Loucy (cell line): ENCODE measurements around the gene ACY1.
A peak's percentile ranks its signal among the peaks of the same experiment; 100 is the strongest.

Experiments
- H2AFZ ChIP-seq: fragments of 200-600 bp; sonication (generic); 2 replicates; pipeline ENCODE4 v1.6.0; 2016; ENCODE audit warnings: antibody characterized with exemption, mild to moderate bottlenecking, low read length, moderate library complexity
- H3F3A ChIP-seq: fragments of 200-600 bp; 2 replicates; pipeline ENCODE4 v1.6.0; 2016; ENCODE audit warnings: antibody characterized with exemption, low read depth, mild to moderate bottlenecking
- H3K27me3 ChIP-seq: fragments of 200-600 bp; sonication (generic); 2 replicates; pipeline ENCODE4 v1.6.1; 2014; ENCODE audit warnings: low read length, mild to moderate bottlenecking; ENCODE audit not compliant: insufficient read depth, poor library complexity, severe bottlenecking
- H3K36me3 ChIP-seq: fragments of 200-600 bp; sonication (generic); 2 replicates; pipeline ENCODE4 v1.6.1; 2016; ENCODE audit warnings: low read length; ENCODE audit not compliant: insufficient read depth
- H3K4me1 ChIP-seq: fragments of 200-600 bp; sonication (generic); 2 replicates; pipeline ENCODE4 v1.5.1; 2014; ENCODE audit warnings: low read length, mild to moderate bottlenecking; ENCODE audit not compliant: insufficient read depth, poor library complexity, severe bottlenecking
- H3K4me2 ChIP-seq: fragments of 200-600 bp; sonication (generic); 2 replicates; pipeline ENCODE4 v1.6.0; 2014; ENCODE audit warnings: antibody characterized with exemption, low read length, low read depth, mild to moderate bottlenecking; ENCODE audit not compliant: poor library complexity, severe bottlenecking
- H3K4me3 ChIP-seq: fragments of 200-600 bp; sonication (generic); 2 replicates; pipeline ENCODE4 v1.5.1; 2014; ENCODE audit warnings: low read length, mild to moderate bottlenecking, mixed read lengths; ENCODE audit not compliant: poor library complexity, severe bottlenecking
- H3K79me2 ChIP-seq: fragments of 200-600 bp; sonication (generic); 2 replicates; pipeline ENCODE4 v1.6.1; 2014; ENCODE audit warnings: low read length; ENCODE audit not compliant: insufficient read depth
- H3K9ac ChIP-seq: fragments of 200-600 bp; sonication (generic); 2 replicates; pipeline ENCODE4 v1.6.0; 2014; ENCODE audit warnings: mild to moderate bottlenecking, low read depth, low read length, moderate library complexity; ENCODE audit not compliant: poor library complexity, severe bottlenecking
- H3K9me2 ChIP-seq: fragments of 200-600 bp; sonication (generic); replicated peaks from 2 replicates; pipeline ENCODE4 v1.6.1; 2016; ENCODE audit warnings: low read depth, low read length, mixed read lengths
- H3K9me3 ChIP-seq: fragments of 200-600 bp; sonication (generic); 2 replicates; pipeline ENCODE4 v1.6.1; 2014; ENCODE audit warnings: mild to moderate bottlenecking, antibody characterized with exemption, low read length, low read depth; ENCODE audit not compliant: insufficient read depth
- H4K20me1 ChIP-seq: fragments of 200-600 bp; sonication (generic); 2 replicates; pipeline ENCODE4 v1.6.0; 2014; ENCODE audit warnings: antibody characterized with exemption, low read length, mild to moderate bottlenecking; ENCODE audit not compliant: insufficient read depth, poor library complexity, severe bottlenecking
- EZH2phosphoT487 ChIP-seq: fragments of 200-600 bp; IDR thresholded peaks from 2 replicates; pipeline ENCODE4 v1.6.1; 2018; ENCODE audit warnings: antibody characterized with exemption, mild to moderate bottlenecking, moderate library complexity, borderline replicate concordance
- TF ChIP-seq, protein P1 (sequence below): fragments of 200-600 bp; sonication (generic); conservative IDR thresholded peaks from 2 replicates; pipeline ENCODE4 v1.5.1; 2014; ENCODE audit warnings: mild to moderate bottlenecking, antibody characterized with exemption, low read length

Gene ACY1

DNA sequence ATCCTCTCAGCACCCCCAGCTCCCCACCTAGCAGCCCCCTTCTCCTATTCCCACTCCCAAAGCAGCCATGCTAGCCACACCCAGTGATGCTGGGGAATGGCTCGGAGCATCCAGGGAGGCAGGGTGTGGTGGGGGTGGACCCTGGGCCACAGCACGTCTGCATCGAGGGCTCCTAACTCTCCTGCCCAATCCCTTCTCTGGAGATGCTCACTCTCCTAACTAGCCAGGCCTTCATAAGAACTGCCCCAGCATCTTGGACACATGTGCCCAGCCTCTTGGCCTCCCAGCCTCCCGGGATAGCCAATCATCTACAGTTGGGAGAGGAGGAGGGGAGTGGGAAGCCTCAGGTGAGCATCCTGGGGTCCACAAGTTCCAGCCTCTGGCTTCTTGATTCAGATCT is 18.8 kb upstream of the ACY1 start:
- Histone ChIP-seq H3K36me3 (no peaks in the 10 kb centered on the region), H3K9me2 (no peaks in the 10 kb centered on the region), H2AFZ (no peak overlapping the region), H4K20me1 (no peaks in the 10 kb centered on the region), H3K9ac (no peak overlapping the region), H3K4me3 (no peak overlapping the region), H3K4me1 (peaks cover 26% of the 10 kb centered on the region), H3K4me2 (no peak overlapping the region), H3K79me2 (peaks cover 5% of the 10 kb centered on the region; the same call in 1 of the 2 replicates), H3K9me3 (no peaks in the 10 kb centered on the region), H3F3A (0 out of 2 replicates have a peak, but pooled peaks cover 2% of the 10 kb centered on the region), H3K27me3 (no peaks in the 10 kb centered on the region)
- TF ChIP-seq, protein P1, sequence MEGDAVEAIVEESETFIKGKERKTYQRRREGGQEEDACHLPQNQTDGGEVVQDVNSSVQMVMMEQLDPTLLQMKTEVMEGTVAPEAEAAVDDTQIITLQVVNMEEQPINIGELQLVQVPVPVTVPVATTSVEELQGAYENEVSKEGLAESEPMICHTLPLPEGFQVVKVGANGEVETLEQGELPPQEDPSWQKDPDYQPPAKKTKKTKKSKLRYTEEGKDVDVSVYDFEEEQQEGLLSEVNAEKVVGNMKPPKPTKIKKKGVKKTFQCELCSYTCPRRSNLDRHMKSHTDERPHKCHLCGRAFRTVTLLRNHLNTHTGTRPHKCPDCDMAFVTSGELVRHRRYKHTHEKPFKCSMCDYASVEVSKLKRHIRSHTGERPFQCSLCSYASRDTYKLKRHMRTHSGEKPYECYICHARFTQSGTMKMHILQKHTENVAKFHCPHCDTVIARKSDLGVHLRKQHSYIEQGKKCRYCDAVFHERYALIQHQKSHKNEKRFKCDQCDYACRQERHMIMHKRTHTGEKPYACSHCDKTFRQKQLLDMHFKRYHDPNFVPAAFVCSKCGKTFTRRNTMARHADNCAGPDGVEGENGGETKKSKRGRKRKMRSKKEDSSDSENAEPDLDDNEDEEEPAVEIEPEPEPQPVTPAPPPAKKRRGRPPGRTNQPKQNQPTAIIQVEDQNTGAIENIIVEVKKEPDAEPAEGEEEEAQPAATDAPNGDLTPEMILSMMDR = no peak
- TF ChIP-seq EZH2phosphoT487 = no peak

DNA sequence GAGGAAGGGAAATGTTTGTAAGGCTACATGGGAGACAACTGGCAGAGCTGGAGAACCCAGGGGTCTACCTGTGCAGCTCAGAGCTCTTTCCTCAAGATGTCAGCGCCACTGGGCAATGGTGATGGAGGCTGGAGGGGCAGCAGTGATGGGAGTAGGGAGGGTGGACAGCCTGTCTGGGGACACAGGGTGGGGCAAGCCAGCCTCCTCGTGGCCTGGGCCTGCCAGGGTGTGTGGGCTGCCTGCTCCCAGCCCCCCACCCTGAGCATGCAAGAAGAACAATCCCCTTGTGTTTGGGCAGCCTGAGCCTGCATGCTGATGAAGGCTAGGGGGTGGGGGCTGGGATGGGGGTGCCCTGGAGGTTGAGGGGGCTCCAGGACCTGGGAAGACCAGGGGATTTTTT is 17.3 kb upstream of the ACY1 start:
- peak overlapping the region; percentile 92 for H3K4me2 ChIP-seq
- H4K20me1 ChIP-seq = no peaks in the 10 kb centered on the region
- H3K4me1 ChIP-seq = peaks cover 27% of the 10 kb centered on the region
- H3K9ac ChIP-seq = no peak overlapping the region
- H3K9me2 ChIP-seq = no peaks in the 10 kb centered on the region
- no peaks in the 10 kb centered on the region for H3K27me3 ChIP-seq
- no peaks in the 10 kb centered on the region for H3K9me3 ChIP-seq
- no peak overlapping the region for H2AFZ ChIP-seq
- H3F3A ChIP-seq = peaks cover 4% of the 10 kb centered on the region; the same call in 1 of the 2 replicates
- TF ChIP-seq, protein P1 = no peak
- no peak for TF ChIP-seq EZH2phosphoT487
- H3K36me3 ChIP-seq = no peaks in the 10 kb centered on the region
- peaks cover 5% of the 10 kb centered on the region; the same call in 1 of the 2 replicates for H3K79me2 ChIP-seq
- H3K4me3 ChIP-seq = peak overlapping the region; percentile 81

DNA sequence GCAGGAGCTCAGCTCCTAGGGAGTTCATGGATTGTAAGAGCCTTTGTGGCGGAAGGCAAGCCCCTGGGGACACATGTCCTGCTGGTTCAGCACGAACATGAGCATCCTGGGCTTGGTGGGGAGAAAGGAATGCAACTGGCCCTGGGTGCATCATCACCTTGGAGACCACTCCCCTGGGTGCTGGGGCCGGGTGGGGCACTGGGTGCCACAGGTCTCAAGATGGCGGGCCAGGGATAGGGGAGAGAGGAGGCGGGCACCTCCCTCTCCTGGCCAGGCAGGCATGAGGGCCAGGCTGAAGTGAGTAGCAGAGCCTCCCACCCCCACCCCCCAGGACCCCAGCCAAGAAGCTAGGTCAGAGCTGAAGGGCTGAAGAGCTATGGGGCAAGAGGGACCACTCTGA is 16.8 kb upstream of the ACY1 start:
- TF ChIP-seq EZH2phosphoT487 = no peak
- TF ChIP-seq, protein P1 = no peak
- H4K20me1 ChIP-seq = no peaks in the 10 kb centered on the region
- no peaks in the 10 kb centered on the region for H3K27me3 ChIP-seq
- no peaks in the 10 kb centered on the region for H3K36me3 ChIP-seq
- H3K9me2 ChIP-seq = no peaks in the 10 kb centered on the region
- peaks cover 27% of the 10 kb centered on the region for H3K4me1 ChIP-seq
- H3F3A ChIP-seq = peaks cover 5% of the 10 kb centered on the region; the same call in 1 of the 2 replicates
- H3K4me2 ChIP-seq = peak overlapping the region; percentile 92
- peak overlapping the region; percentile 81 for H3K4me3 ChIP-seq
- H2AFZ ChIP-seq = 0 out of 2 replicates have a peak overlapping the region, but pooled peaks have one; percentile 78
- H3K79me2 ChIP-seq = peaks cover 5% of the 10 kb centered on the region; the same call in 1 of the 2 replicates
- H3K9me3 ChIP-seq = no peaks in the 10 kb centered on the region
- H3K9ac ChIP-seq = peak overlapping the region; percentile 65
